H1 (cell line): ENCODE results near the gene BRD7. TPM values are rescaled to one million over a fixed set of nuclear protein-coding genes. Genes with fewer than 3 reads are reported as not detected.

Experiments used
- CEBPB ChIP-seq: IDR thresholded peaks from 2 replicates; pipeline ENCODE4 v1.6.1; 2012; ENCODE audit warnings: low read depth, low read length
- CREB1 ChIP-seq: IDR thresholded peaks from 2 replicates; pipeline ENCODE4 v1.6.1; 2012; ENCODE audit warnings: inconsistent platforms
- KDM1A ChIP-seq: fragments of 200-600, 300-600 bp; sonication (generic); IDR thresholded peaks from 2 replicates; pipeline ENCODE4 v1.7.1; 2016; ENCODE audit warnings: mild to moderate bottlenecking, low read length, borderline replicate concordance
- SIRT6 ChIP-seq: IDR thresholded peaks from one replicate; pipeline ENCODE4 v1.7.1; 2012; ENCODE audit warnings: low read length, inconsistent platforms
- TAF7 ChIP-seq: optimal IDR thresholded peaks from 2 replicates; pipeline ENCODE3; 2011; ENCODE audit warnings: low read depth, mild to moderate bottlenecking, inconsistent platforms, low read length, moderate library complexity, borderline replicate concordance
- polyA plus RNA-seq, 7 experiments: library from polyadenylated mRNA; depleted of rRNA in 3 of 7; stranded (reverse) in 5 of 7; unstranded in 2 of 7; fragments of >200 nt in 5 of 7; fragments of 200-250 nt in 2 of 7; gene quantifications; 1 replicate in 5 of 7; 2 replicates in 1 of 7; 4 replicates in 1 of 7; pipeline versions ENCODE4 v1.2.1 to v1.2.3, GENCODE V29; 2011 to 2013; ENCODE audit warnings: missing spikeins in 2 of 7, mixed read lengths in 2 of 7
- total RNA-seq: library from RNA; stranded (reverse); fragmentation: NEBNext Ultra II Directional; extraction: Animal tissue kit (Norgen Biotek cat#: 25700); gene quantifications from 2 replicates; pipeline ENCODE4 v1.2.1, GENCODE V29; 2021

BRD7 gene
- total and polyA plus RNA-seq, 2 of the 8 experiments (the other 6 are each of a cell fraction or from before 2014, with no cell fraction given): 42.5 to 120 TPM

GRCh38 chr16:50393858-50394802 lies 25.3 kb upstream of the BRD7 start (continued):
- TF ChIP-seq KDM1A (0 out of 2 replicates have a peak, but pooled peaks have one; percentile 27), TAF7 (no peak), CEBPB (no peak), CREB1 (no peak), SIRT6 (no peak)
